HG03196 (cell line): ENCODE data around the gene ADAP1.

Experiments used
- ATAC-seq: cut with Tn5 transposase; IDR thresholded peaks from one replicate; pipeline ENCODE4 v1.9.1; 2021; ENCODE audit not compliant: unreplicated experiment

ADAP1 gene

GRCh38 chr7:867406-868188, 86.9 kb downstream of the ADAP1 start:
- ATAC-seq: no peak

- no peak for ATAC-seq
Measured at GRCh38 chr7:867001-867405, 87.5 kb downstream of the ADAP1 start.

- no peak for ATAC-seq
Measured at GRCh38 chr7:865921-866320, 88.6 kb downstream of the ADAP1 start.

- ATAC-seq: no peak
Measured at GRCh38 chr7:863106-863505, 91.4 kb downstream of the ADAP1 start.

- ATAC-seq: no peak
Measured at GRCh38 chr7:862157-862556, 92.3 kb downstream of the ADAP1 start.

- no peak for ATAC-seq
Measured at GRCh38 chr7:861222-861621, 93.3 kb downstream of the ADAP1 start.

- ATAC-seq: no peak
Measured at GRCh38 chr7:860149-860548, 94.3 kb downstream of the ADAP1 start.

GRCh38 chr7:859359-860030, 95.0 kb downstream of the ADAP1 start:
- no peak for ATAC-seq

- ATAC-seq: no peak
Measured at GRCh38 chr7:857661-858060, 96.8 kb downstream of the ADAP1 start.

- no peak for ATAC-seq
Measured at GRCh38 chr7:856444-857095, 97.9 kb downstream of the ADAP1 start.

GRCh38 chr7:855686-856369, 98.7 kb downstream of the ADAP1 start:
- ATAC-seq: no peak

- ATAC-seq: no peak
Measured at GRCh38 chr7:854118-854775, 100.2 kb downstream of the ADAP1 start.

- ATAC-seq: no peak
Measured at GRCh38 chr7:853366-854117, 100.9 kb downstream of the ADAP1 start.

GRCh38 chr7:851204-851603, 103.3 kb downstream of the ADAP1 start:
- ATAC-seq: no peak

GRCh38 chr7:849781-850180, 104.7 kb downstream of the ADAP1 start:
- ATAC-seq: no peak

- ATAC-seq: no peak
Measured at GRCh38 chr7:849145-849544, 105.3 kb downstream of the ADAP1 start.
